Rectal smooth muscle tissue (tissue), 1 donor: ENCODE results near the gene CD101.

Experiments used
- H3K27ac ChIP-seq: one replicate; pipeline ENCODE4 v1.7.0; 2013; ENCODE audit warnings: low read depth, low read length, inconsistent platforms
- H3K27me3 ChIP-seq: one replicate; pipeline ENCODE4 v1.7.0; 2013; ENCODE audit warnings: low read length; ENCODE audit not compliant: control insufficient read depth, insufficient read depth
- H3K36me3 ChIP-seq: one replicate; pipeline ENCODE4 v1.7.0; 2013; ENCODE audit warnings: low read length; ENCODE audit not compliant: control insufficient read depth, insufficient read depth
- H3K4me1 ChIP-seq: one replicate; pipeline ENCODE4 v1.7.0; 2013; ENCODE audit warnings: low read length; ENCODE audit not compliant: control insufficient read depth, insufficient read depth
- H3K4me3 ChIP-seq: one replicate; pipeline ENCODE4 v1.7.0; 2013; ENCODE audit warnings: low read length
- H3K9ac ChIP-seq: one replicate; pipeline ENCODE4 v1.7.0; 2013; ENCODE audit warnings: low read length

The CD101 gene

GRCh38 chr1:117067533-117068370 is 66.2 kb downstream of the CD101 start:
- H3K27me3 ChIP-seq, result no peaks in the 10 kb centered on the region
- no peak overlapping the region for H3K9ac ChIP-seq
- H3K36me3 ChIP-seq, result no peaks in the 10 kb centered on the region
- no peaks in the 10 kb centered on the region for H3K4me1 ChIP-seq
- H3K27ac ChIP-seq, result no peak overlapping the region
- H3K4me3 ChIP-seq, result no peak overlapping the region

GRCh38 chr1:117068580-117068979 is 67.0 kb downstream of the CD101 start:
- H3K4me3 ChIP-seq, result no peak overlapping the region
- H3K4me1 ChIP-seq, result no peaks in the 10 kb centered on the region
- no peaks in the 10 kb centered on the region for H3K27me3 ChIP-seq
- H3K9ac ChIP-seq, result no peak overlapping the region
- H3K27ac ChIP-seq, result no peak overlapping the region
- H3K36me3 ChIP-seq, result no peaks in the 10 kb centered on the region

GRCh38 chr1:117069220-117069844 is 67.8 kb downstream of the CD101 start:
- Histone ChIP-seq H3K4me1 (no peaks in the 10 kb centered on the region), H3K27ac (no peak overlapping the region), H3K4me3 (no peak overlapping the region), H3K9ac (no peak overlapping the region), H3K36me3 (no peaks in the 10 kb centered on the region), H3K27me3 (no peaks in the 10 kb centered on the region)

GRCh38 chr1:117070124-117070523 is 68.6 kb downstream of the CD101 start:
- no peak overlapping the region for H3K27ac ChIP-seq
- no peak overlapping the region for H3K4me3 ChIP-seq
- H3K4me1 ChIP-seq, result no peaks in the 10 kb centered on the region
- H3K36me3 ChIP-seq, result peaks cover 2% of the 10 kb centered on the region
- H3K27me3 ChIP-seq, result no peaks in the 10 kb centered on the region
- no peak overlapping the region for H3K9ac ChIP-seq

- no peak overlapping the region for H3K4me3 ChIP-seq
- no peak overlapping the region for H3K9ac ChIP-seq
- H3K36me3 ChIP-seq, result peaks cover 11% of the 10 kb centered on the region
Measured at GRCh38 chr1:117076648-117077047, 75.1 kb downstream of the CD101 start.

GRCh38 chr1:117077267-117077666 is 75.7 kb downstream of the CD101 start:
- Histone ChIP-seq H3K27ac (no peak overlapping the region), H3K36me3 (peaks cover 11% of the 10 kb centered on the region), H3K27me3 (no peaks in the 10 kb centered on the region), H3K4me1 (no peaks in the 10 kb centered on the region), H3K9ac (no peak overlapping the region), H3K4me3 (no peak overlapping the region)

More at GRCh38 chr1:117076648-117077047, 75.1 kb downstream of the CD101 start:
- H3K4me1 ChIP-seq, result no peaks in the 10 kb centered on the region
- H3K27ac ChIP-seq, result no peak overlapping the region
- no peaks in the 10 kb centered on the region for H3K27me3 ChIP-seq

GRCh38 chr1:117079737-117080136 is 78.2 kb downstream of the CD101 start:
- no peak overlapping the region for H3K4me3 ChIP-seq
- H3K36me3 ChIP-seq, result peaks cover 11% of the 10 kb centered on the region
- no peaks in the 10 kb centered on the region for H3K4me1 ChIP-seq
- H3K9ac ChIP-seq, result no peak overlapping the region
- H3K27ac ChIP-seq, result no peak overlapping the region
- H3K27me3 ChIP-seq, result no peaks in the 10 kb centered on the region

GRCh38 chr1:117084231-117084630 is 82.7 kb downstream of the CD101 start:
- Histone ChIP-seq H3K4me3 (no peak overlapping the region), H3K27ac (no peak overlapping the region), H3K4me1 (no peaks in the 10 kb centered on the region), H3K9ac (no peak overlapping the region), H3K36me3 (peaks cover 3% of the 10 kb centered on the region), H3K27me3 (no peaks in the 10 kb centered on the region)
